Mesenchymal stem cell (in vitro differentiated cells and primary cell): ENCODE data around the gene DPF3.

Experiments used
- DNase-seq: peaks from one replicate; pipeline ENCODE4 v3.0.0-alpha.2; 2013
- H2AFZ ChIP-seq: one replicate; pipeline ENCODE4 v1.6.1; 2013; ENCODE audit warnings: low read depth, mild to moderate bottlenecking, control low read depth, inconsistent platforms, low read length, moderate library complexity
- H2AK5ac ChIP-seq: 2 replicates; pipeline ENCODE4 v1.6.1; 2013; ENCODE audit warnings: low read length, moderate library complexity, mild to moderate bottlenecking, inconsistent platforms; ENCODE audit not compliant: severe bottlenecking
- H2BK120ac ChIP-seq: one replicate; pipeline ENCODE4 v1.6.1; 2013; ENCODE audit warnings: low read depth, mild to moderate bottlenecking, inconsistent platforms, low read length, moderate library complexity
- H2BK12ac ChIP-seq, 2 experiments: one replicate each; pipeline ENCODE4 v1.6.1; 2013; ENCODE audit warnings: inconsistent platforms in 2 of 2, low read length in 2 of 2, mild to moderate bottlenecking in 2 of 2, moderate library complexity in 2 of 2, control low read depth in 1 of 2
- H2BK15ac ChIP-seq: one replicate; pipeline ENCODE4 v1.6.1; 2013; ENCODE audit warnings: mild to moderate bottlenecking, low read depth, inconsistent platforms; ENCODE audit not compliant: poor library complexity, severe bottlenecking
- H2BK5ac ChIP-seq: 2 replicates; pipeline ENCODE4 v1.6.1; 2013; ENCODE audit warnings: low read depth, mild to moderate bottlenecking, low read length, control low read depth, inconsistent platforms; ENCODE audit not compliant: poor library complexity, severe bottlenecking
- H3K14ac ChIP-seq, 2 experiments: one replicate each; pipeline ENCODE4 v1.6.1; 2013; ENCODE audit warnings: inconsistent platforms in 2 of 2, low read length in 2 of 2, control low read depth in 1 of 2, mild to moderate bottlenecking in 1 of 2, moderate library complexity in 1 of 2
- H3K18ac ChIP-seq, 2 experiments: one replicate each; pipeline ENCODE4 v1.6.1; 2013; ENCODE audit warnings: inconsistent platforms in 2 of 2, low read length in 2 of 2, control low read depth in 1 of 2, low read depth in 1 of 2, mild to moderate bottlenecking in 1 of 2
- H3K23ac ChIP-seq, 2 experiments: one replicate each; pipeline ENCODE4 v1.6.1; 2013; ENCODE audit warnings: inconsistent platforms in 2 of 2, low read length in 2 of 2, mild to moderate bottlenecking in 2 of 2, moderate library complexity in 2 of 2, control low read depth in 1 of 2
- H3K27ac ChIP-seq: 2 replicates; pipeline ENCODE4 v1.5.1; 2013; ENCODE audit warnings: mild to moderate bottlenecking, moderate library complexity, low read length, control low read depth, inconsistent platforms; ENCODE audit not compliant: poor library complexity, severe bottlenecking
- H3K27me3 ChIP-seq, 2 experiments: 2 replicates each; pipeline versions ENCODE4 v1.6.1 to v1.7.0; 2013; ENCODE audit warnings: low read length in 2 of 2, mild to moderate bottlenecking in 2 of 2, moderate library complexity in 2 of 2, control low read depth in 1 of 2, inconsistent platforms in 1 of 2; ENCODE audit not compliant: control insufficient read depth in 1 of 2, insufficient read depth in 1 of 2
- H3K36me3 ChIP-seq, 2 experiments: 2 replicates each; pipeline versions ENCODE4 v1.6.1 to v1.7.0; 2013; ENCODE audit warnings: low read length in 2 of 2, control low read depth in 1 of 2, inconsistent platforms in 1 of 2, low read depth in 1 of 2, mild to moderate bottlenecking in 1 of 2; ENCODE audit not compliant: insufficient read depth in 2 of 2, control insufficient read depth in 1 of 2
- H3K4ac ChIP-seq, 2 experiments: one replicate each; pipeline ENCODE4 v1.6.1; 2013; ENCODE audit warnings: inconsistent platforms in 2 of 2, low read length in 2 of 2, mild to moderate bottlenecking in 2 of 2, moderate library complexity in 2 of 2, control low read depth in 1 of 2, low read depth in 1 of 2
- H3K4me1 ChIP-seq: 2 replicates; pipeline ENCODE4 v1.6.1; 2013; ENCODE audit warnings: low read depth, low read length, control low read depth; ENCODE audit not compliant: control insufficient read depth, insufficient read depth
- H3K4me2 ChIP-seq: 2 replicates; pipeline ENCODE4 v1.6.1; 2013; ENCODE audit warnings: low read length, mild to moderate bottlenecking, inconsistent platforms; ENCODE audit not compliant: poor library complexity, severe bottlenecking
- H3K4me3 ChIP-seq, 2 experiments: 2 replicates each; pipeline versions ENCODE4 v1.5.1 to v1.7.0; 2013; ENCODE audit warnings: low read length in 2 of 2, mild to moderate bottlenecking in 2 of 2, control low read depth in 1 of 2, low read depth in 1 of 2; ENCODE audit not compliant: insufficient read depth in 1 of 2
- H3K79me1 ChIP-seq: replicated peaks from 2 replicates; pipeline ENCODE4 v1.6.1; 2013; ENCODE audit warnings: mild to moderate bottlenecking, control low read depth, low read length, inconsistent platforms; ENCODE audit not compliant: poor library complexity, severe bottlenecking
- H3K9ac ChIP-seq: 2 replicates; pipeline ENCODE4 v1.7.0; 2013; ENCODE audit warnings: mild to moderate bottlenecking, low read length, moderate library complexity
- H3K9me3 ChIP-seq: 2 replicates; pipeline ENCODE4 v1.7.0; 2013; ENCODE audit warnings: mild to moderate bottlenecking, low read length; ENCODE audit not compliant: control insufficient read depth
- H4K8ac ChIP-seq: one replicate; pipeline ENCODE4 v1.6.1; 2013; ENCODE audit warnings: inconsistent platforms, mild to moderate bottlenecking, low read length, moderate library complexity
- H4K91ac ChIP-seq: one replicate; pipeline ENCODE4 v1.6.1; 2013; ENCODE audit warnings: mild to moderate bottlenecking, low read length, inconsistent platforms
- WGBS: methylation state at CpG from one replicate; pipeline ENCODE4 v1.1.7; 2013; ENCODE audit warnings: mixed read lengths; 5-methylcytosine and 5-hydroxymethylcytosine counted together

Gene DPF3

GRCh38 chr14:72759670-72760069, 134.2 kb downstream of the DPF3 start:
- H3K36me3 ChIP-seq: peaks cover 0 to 5% of the 10 kb centered on the region in 2 experiments
- H3K18ac ChIP-seq: no peak overlapping the region
- H4K8ac ChIP-seq: no peak overlapping the region
- H4K91ac ChIP-seq: no peak overlapping the region
- H3K79me1 ChIP-seq: peaks cover 24% of the 10 kb centered on the region
- H2BK5ac ChIP-seq: no peak overlapping the region
- H3K9me3 ChIP-seq: peaks cover 48% of the 10 kb centered on the region
- H2BK12ac ChIP-seq: no peak overlapping the region
- no peak overlapping the region for H3K4me2 ChIP-seq
- H3K27ac ChIP-seq: no peak overlapping the region
- no peak overlapping the region for H3K4me3 ChIP-seq
- no peak overlapping the region for H3K14ac ChIP-seq
- H2AK5ac ChIP-seq: no peak overlapping the region
- H3K4me1 ChIP-seq: no peaks in the 10 kb centered on the region
- H2BK120ac ChIP-seq: no peak overlapping the region
- no peak for DNase-seq
- H3K27me3 ChIP-seq: no peaks in the 10 kb centered on the region
- H2BK15ac ChIP-seq: no peak overlapping the region
- H3K4ac ChIP-seq: no peak overlapping the region
- H2AFZ ChIP-seq: no peak overlapping the region
- no peak overlapping the region for H3K23ac ChIP-seq
- H3K9ac ChIP-seq: no peak overlapping the region

- H3K4me2 ChIP-seq: no peak overlapping the region
- no peak overlapping the region for H2AK5ac ChIP-seq
- no peak overlapping the region for H2BK15ac ChIP-seq
- peaks cover 48% of the 10 kb centered on the region for H3K9me3 ChIP-seq
- H3K14ac ChIP-seq: no peak overlapping the region
- no peak overlapping the region for H3K27ac ChIP-seq
- no peak overlapping the region for H2BK120ac ChIP-seq
- H3K23ac ChIP-seq: no peak overlapping the region
- H3K79me1 ChIP-seq: peaks cover 26% of the 10 kb centered on the region
- peaks cover under 1% of the 10 kb centered on the region for H3K4me1 ChIP-seq
- peaks cover 0 to 5% of the 10 kb centered on the region in 2 experiments for H3K36me3 ChIP-seq
- no peak for DNase-seq
- no peak overlapping the region for H2AFZ ChIP-seq
- no peak overlapping the region for H4K8ac ChIP-seq
- no peak overlapping the region for H3K9ac ChIP-seq
- H2BK12ac ChIP-seq: no peak overlapping the region
- H4K91ac ChIP-seq: no peak overlapping the region
- H2BK5ac ChIP-seq: no peak overlapping the region
- H3K4ac ChIP-seq: no peak overlapping the region
- H3K18ac ChIP-seq: no peak overlapping the region
- H3K4me3 ChIP-seq: no peak overlapping the region
- H3K27me3 ChIP-seq: no peaks in the 10 kb centered on the region
Observed at GRCh38 chr14:72758993-72759392, 134.9 kb downstream of the DPF3 start.

GRCh38 chr14:72758420-72758819, 135.5 kb downstream of the DPF3 start:
- Histone ChIP-seq H3K4ac (no peak overlapping the region), H3K4me2 (no peak overlapping the region), H3K9ac (no peak overlapping the region), H2BK12ac (no peak overlapping the region), H2AFZ (no peak overlapping the region), H4K91ac (no peak overlapping the region), H2AK5ac (no peak overlapping the region), H3K18ac (no peak overlapping the region), H3K79me1 (peaks cover 29% of the 10 kb centered on the region), H3K36me3 (peaks cover 0 to 11% of the 10 kb centered on the region in 2 experiments), H3K4me1 (peaks cover 2% of the 10 kb centered on the region), H3K9me3 (peaks cover 48% of the 10 kb centered on the region), H3K23ac (no peak overlapping the region), H2BK120ac (no peak overlapping the region), H2BK15ac (no peak overlapping the region), H3K14ac (no peak overlapping the region), H3K4me3 (no peak overlapping the region), H4K8ac (no peak overlapping the region), H2BK5ac (no peak overlapping the region), H3K27ac (no peak overlapping the region), H3K27me3 (no peaks in the 10 kb centered on the region)
- WGBS: 94% methylated on average over 4 of the region's 5 CpGs
- no peak for DNase-seq

- Histone ChIP-seq H3K4me2 (no peak overlapping the region), H3K18ac (no peak overlapping the region), H4K8ac (no peak overlapping the region), H2AFZ (no peak overlapping the region), H3K23ac (no peak overlapping the region), H3K14ac (no peak overlapping the region), H3K4ac (no peak overlapping the region), H3K27me3 (no peaks in the 10 kb centered on the region), H2BK120ac (no peak overlapping the region), H3K4me1 (peaks cover 4% of the 10 kb centered on the region), H2AK5ac (no peak overlapping the region), H4K91ac (no peak overlapping the region), H3K36me3 (peaks cover 0 to 23% of the 10 kb centered on the region in 2 experiments), H3K27ac (no peak overlapping the region), H3K9me3 (peaks cover 38% of the 10 kb centered on the region), H3K4me3 (no peak overlapping the region), H3K79me1 (peaks cover 40% of the 10 kb centered on the region), H2BK12ac (no peak overlapping the region), H2BK5ac (no peak overlapping the region), H3K9ac (no peak overlapping the region), H2BK15ac (no peak overlapping the region)
- DNase-seq: no peak
- WGBS: 84% methylated on average over 1 of the region's 1 CpG
Observed at GRCh38 chr14:72756967-72757366, 136.9 kb downstream of the DPF3 start.
